HG03039 (cell line): ENCODE data around the gene ABCC3.

Experiments used
- ATAC-seq: cut with Tn5 transposase; IDR thresholded peaks from one replicate; pipeline ENCODE4 v1.9.1; 2021; ENCODE audit warnings: mild to moderate bottlenecking, moderate library complexity; ENCODE audit not compliant: unreplicated experiment

The ABCC3 gene

GRCh38 chr17:50607522-50608175 lies 27.0 kb upstream of the ABCC3 start:
- no peak for ATAC-seq

DNA sequence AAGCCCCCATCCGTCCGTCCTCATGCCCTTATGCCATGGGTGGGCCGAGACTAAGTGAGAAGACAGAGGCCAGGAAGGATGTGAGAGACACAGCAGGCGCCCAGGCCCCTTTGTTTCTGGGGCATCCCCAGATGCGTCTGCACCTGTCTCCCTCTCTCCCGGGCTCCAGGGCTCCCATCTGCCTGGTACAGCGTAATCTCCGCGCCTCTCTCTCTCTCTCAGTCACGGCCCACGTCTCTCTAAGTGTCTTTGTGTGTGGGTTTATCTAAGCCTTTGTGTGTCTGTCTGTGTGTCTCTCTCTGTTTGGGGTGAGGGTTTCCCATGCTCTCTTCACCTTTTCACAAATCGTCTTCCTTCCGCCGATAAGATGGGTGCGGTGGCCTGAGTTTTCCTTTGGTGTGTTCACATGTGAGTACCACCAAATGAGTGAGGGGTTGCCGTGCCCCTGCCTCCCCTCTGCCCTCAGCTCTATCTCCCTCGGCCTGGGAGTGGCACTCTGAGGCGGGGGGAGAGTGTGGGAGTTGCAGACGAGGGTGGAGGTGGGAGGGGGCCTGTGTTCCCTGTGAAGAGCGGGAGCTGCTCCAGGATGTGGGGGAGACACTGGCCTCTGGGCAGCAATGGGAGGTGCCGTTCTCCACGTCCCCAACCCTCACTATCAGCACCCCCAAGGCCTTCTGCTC lies 25.8 kb upstream of the ABCC3 start:
- no peak for ATAC-seq

DNA sequence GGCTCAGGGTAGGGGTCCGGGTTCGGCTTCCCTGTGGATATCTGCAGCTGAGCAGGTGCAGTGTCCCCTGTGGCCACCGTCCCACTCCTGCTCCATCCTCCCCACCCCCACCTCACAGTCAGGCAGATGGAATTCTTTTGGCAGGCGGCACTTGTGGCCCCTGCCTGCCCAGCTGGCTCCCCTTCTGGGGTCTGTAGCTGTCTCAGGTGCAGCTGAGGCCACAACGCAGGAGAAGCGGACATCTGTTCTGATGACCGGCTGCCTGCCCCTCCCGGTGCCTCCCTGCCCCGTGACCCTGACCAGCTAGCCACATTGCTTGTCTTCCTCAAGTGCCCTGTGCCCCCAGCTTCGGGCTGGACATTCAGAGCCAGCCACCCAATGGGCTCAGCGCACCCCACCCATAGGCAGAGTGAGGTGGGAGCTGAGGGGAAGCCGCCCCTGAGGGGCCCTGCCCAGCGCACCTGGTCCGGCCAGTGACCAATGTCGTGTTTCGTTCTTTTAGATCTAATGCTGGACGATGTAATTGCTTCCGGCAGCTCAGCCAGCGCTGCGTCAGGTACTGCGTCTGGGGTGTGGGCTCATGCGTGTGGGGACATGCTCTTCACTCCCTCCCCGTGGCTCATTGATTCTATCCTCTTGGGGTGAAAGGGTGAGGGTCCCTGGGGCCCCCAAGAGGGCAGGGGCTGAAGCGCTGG lies 25.2 kb upstream of the ABCC3 start:
- no peak for ATAC-seq

GRCh38 chr17:50611634-50612033 lies 23.0 kb upstream of the ABCC3 start:
- ATAC-seq: no peak

GRCh38 chr17:50612281-50612680 lies 22.4 kb upstream of the ABCC3 start:
- no peak for ATAC-seq

DNA sequence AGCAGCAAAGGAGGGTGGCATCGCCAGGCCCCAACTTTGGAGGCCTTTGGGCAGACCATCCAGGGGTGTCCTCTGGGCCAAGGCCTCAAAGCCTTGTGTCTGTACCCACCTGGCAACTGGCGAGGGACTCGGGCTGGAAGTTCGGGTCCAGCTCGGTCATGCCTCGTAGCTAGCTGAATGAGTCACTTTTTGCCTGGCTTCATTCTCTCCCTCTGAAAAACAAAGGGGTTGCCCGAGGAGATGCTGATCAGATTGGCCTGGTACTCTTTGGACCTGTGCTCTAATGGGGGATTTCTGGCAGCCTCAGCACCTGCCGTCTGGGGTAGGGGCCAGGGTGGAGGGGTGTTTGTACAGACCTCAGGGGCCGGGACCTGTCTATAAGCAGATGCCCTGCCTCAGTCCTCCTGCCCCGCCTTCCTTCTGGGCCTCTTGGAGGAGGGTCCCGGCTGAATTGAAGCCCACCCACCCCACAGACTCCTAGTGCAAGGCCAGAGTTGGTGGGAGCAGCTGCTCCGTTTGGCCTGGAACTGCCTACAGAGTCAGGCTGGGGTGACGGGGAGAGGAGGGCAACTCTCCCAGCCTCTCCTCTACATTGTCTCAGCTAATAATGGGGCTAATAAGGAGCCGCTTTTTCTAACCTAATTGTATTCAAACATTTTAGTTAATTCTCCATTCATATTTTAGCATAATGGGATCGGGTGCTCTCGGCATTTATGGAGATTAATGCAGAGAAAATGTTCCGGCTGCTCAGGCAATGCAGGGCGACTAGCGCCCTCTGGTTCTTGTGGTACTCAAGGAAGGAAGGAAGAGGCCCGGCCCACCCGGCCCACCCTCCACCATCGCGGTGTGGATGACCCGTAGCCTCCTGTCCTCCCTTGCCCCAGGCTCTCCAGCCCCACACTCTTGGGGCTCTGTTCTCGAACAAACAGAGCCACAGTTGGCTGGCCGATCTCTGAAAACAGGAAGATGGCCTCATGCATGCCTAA lies 21.4 kb upstream of the ABCC3 start:
- ATAC-seq: no peak

GRCh38 chr17:50614471-50615051 lies 20.1 kb upstream of the ABCC3 start:
- ATAC-seq: no peak

DNA sequence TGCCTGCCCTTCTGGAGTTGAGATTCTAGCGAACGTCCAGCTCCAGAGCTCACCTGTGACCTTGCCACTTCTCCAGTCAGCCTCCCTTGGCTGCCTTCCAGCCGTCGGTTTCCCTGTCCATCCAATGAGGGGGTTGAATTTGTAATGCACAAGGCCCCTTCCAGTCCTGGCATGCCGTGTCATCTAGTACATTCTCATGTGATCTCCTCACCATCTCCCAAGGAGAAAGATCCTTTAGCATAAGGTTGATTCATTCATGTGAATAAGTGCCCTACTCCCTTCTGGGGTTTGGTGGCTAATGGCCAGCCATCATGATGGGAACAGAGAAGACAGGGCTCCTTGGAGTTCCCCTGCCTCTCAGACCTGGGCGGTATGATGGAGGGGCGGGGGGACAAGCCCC lies 18.9 kb upstream of the ABCC3 start:
- ATAC-seq: no peak

- no peak for ATAC-seq
These were observed 16.4 kb upstream of the ABCC3 start for GRCh38 chr17:50618300-50618699.

DNA sequence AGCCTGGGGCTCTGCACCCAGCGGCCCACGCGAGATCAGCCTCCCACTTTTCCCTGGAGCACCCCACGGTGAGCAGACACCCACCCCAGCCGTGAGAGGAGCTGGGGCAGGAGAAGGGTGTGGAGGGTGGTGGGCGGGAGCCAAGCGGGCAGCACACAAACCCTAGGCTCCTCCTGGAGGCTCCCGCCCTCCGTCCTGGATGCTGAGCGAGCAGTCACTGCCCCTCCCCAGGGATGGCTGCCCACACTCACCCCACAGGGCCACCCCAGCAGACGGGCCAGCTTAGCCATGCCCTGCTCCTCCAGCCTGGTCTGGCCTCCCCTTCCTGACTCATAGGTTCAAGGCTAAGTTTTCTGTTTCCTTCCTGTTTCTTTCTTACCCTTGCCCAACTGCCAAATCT lies 15.7 kb upstream of the ABCC3 start:
- no peak for ATAC-seq

DNA sequence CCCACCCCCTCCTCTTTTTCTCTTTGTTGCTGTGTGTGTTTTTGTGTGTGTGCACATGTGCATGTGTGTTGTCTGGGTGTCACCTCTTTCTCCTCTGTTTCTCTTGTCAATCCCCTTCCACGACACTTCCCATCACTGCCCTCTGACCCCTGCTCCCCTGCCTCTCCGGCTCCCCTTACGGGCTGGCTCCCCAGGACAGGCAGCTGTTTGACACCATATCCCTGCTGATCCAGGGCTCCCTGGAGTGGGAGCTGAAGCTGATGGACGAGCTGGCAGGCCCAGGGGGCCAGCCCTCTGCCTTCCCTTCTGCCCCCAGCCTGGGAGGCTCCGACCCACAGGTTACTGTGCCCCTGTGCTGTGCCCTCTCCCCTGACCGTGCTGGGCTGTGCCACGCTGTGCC lies 15.2 kb upstream of the ABCC3 start:
- ATAC-seq: no peak

- ATAC-seq: no peak
These were observed 14.4 kb upstream of the ABCC3 start for GRCh38 chr17:50620237-50620636.

- ATAC-seq: no peak
These were observed 13.8 kb upstream of the ABCC3 start for GRCh38 chr17:50620858-50621257.

DNA sequence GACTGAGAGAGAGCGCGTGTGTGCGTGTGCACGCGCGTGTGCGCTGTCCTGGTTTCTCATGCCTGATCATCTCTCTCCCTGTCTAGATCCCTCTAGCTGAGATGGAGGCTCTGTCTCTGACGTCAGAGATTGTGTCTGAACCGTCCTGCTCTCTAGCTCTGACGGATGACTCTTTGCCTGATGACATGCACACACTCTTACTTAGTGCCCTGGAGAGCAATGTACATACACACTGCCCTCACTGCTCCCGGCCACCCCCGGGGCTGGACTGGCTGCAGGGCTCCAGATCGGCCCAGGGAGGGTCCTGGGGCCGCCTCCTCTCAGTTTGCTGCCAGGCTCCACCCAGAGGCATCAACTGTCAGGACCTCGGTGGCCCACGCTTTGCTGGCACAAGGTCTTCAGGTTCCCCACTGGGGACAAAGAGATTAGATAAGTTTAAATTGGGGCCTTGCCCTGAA lies 13.1 kb upstream of the ABCC3 start:
- no peak for ATAC-seq

DNA sequence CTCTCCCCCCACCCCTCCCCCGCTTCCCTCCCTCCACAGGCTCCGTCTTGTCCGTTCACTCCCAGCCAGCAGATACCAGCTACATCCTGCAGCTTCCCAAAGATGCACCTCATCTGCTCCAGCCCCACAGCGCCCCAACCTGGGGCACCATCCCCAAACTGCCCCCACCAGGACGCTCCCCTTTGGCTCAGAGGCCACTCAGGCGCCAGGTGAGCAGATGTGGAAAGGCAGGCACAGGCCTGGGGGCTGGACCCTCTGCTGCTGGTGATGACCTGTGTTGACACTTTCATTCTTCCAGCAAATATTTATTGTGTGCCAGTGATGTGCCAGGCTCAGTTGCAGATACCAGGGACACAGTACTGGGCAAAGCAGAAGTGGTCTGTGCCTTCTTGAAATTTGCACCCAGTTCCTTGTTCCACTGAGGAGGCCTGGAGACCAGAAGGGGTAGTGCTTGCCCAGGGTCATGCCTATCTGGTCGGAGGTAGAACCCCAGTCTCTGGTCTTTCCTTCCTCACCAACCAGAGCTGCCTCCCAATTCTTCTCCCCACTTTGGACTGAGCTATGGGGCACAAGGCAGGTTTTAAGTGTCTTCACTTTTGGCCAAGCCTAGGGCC lies 10.3 kb upstream of the ABCC3 start:
- ATAC-seq: no peak

GRCh38 chr17:50625032-50625871 lies 9.4 kb upstream of the ABCC3 start:
- ATAC-seq: no peak

GRCh38 chr17:50626037-50626574 lies 8.6 kb upstream of the ABCC3 start:
- ATAC-seq: no peak

DNA sequence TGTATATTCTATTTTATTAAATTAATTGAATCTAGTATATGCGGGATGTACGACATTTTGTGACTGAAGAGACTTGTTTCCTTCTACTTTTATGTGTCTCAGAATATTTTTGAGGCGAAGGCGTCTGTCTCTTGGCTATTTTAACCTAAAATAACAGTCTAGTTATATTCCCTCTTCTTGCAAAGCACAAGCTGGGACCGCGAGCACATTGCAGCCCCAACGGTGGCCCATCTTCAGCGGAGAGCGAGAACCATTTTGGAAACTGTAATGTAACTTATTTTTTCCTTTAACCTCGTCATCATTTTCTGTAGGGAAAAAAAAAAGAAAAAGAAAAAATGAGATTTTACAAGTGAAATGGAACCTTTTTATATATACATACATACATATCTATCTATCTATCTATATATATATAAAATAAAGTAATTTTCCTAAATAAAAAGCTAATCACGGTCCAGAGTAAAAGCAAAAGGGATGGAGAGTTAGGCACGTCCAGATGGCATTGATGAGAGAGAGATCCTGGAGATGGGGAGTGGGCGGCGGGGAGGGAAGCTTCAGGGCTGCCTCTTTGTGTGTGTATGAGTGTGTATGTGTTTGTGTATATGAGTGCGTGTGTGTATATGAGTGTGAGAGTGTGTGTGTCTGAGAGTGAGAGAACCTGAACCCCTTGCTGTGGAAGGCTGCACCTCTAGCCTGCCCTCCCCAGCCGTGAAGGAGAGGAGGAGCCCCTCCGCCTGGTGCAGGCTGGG lies 7.5 kb upstream of the ABCC3 start:
- no peak for ATAC-seq
